Fibroblast of skin of left biceps (primary cell): ENCODE data around the gene AIG1.
"Not testable (repeated sequence)": the region's sequence is repeated elsewhere in the genome, so short reads cannot be mapped to it uniquely, and the experiment has no call there.

Experiments
- DNase-seq, 2 experiments: peaks; one replicate each; pipeline ENCODE4 v3.0.0-alpha.2; 2013; ENCODE audit warnings: low read depth in 2 of 2

Gene AIG1

DNA sequence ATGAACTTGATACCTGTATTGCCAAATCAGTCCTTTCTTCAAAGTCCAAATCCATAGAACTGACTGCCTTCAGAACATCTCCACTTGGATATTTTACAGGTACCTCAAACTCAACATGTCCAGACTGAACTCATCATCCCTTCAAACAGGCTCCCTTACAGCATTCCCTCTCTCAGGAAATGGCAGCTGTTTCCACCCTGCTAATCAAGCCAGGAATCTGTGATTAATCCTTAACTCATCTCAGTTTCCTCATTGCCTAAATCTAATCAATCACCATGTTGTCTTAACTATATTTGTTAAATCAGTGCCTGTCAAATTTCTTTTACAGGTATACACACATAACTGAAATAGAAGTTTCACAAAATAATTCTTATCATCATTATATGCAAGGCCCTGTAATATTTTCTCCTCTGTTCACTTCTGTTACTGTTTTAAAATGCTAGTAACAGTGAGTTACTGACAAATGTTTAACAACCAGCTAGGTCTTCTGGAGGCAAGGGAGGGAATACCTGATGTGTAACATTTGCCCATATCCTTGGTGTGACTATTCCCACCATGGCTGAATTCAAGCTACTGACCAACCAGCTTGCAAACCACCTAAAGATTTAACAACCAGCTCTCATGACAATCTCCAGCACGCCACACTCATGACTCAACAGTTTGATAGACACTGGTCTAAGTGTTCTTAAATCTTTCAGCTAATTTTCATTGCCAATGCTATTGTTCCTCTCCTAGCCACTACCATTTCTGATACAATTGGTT lies 264.9 kb downstream of the AIG1 start:
- DNase-seq: no peak

GRCh38 chr6:143328876-143329275 lies 268.2 kb downstream of the AIG1 start:
- DNase-seq: no peak

- no peak for DNase-seq
Observed at GRCh38 chr6:143329323-143329722, 268.6 kb downstream of the AIG1 start.

GRCh38 chr6:143331362-143331761 lies 270.7 kb downstream of the AIG1 start:
- no peak for DNase-seq

DNA sequence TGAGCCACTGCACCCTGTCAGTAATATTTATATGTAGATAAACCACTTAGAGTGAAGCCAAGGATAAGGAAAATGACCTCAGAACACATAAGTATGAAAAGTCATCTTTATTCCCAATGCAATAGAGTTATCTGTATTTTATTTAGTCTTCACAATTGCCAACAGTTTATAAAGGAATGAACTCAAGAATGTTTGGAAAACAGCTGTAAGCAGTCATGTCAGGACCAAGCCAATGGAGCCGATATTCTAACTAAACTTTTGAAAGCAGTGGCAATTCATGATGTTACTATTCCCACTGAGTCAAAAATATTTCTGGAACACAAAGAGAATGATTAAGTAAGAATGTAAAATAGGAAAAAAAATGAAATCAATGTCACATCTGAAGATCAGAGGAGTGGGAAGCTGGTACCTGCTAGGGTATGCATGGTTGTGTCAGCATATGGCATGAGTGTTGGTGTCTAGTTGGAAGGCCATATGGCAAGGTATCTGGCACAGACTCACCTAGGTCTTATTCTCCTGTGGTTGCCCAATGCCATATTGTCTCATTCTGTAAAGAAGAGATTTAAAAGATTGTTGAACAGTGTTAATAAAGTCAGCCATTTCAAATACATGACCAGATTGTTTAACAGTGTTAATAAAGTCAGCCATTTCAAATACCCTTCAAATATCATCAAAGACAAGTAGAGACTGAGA lies 271.6 kb downstream of the AIG1 start:
- no peak for DNase-seq

- no peak for DNase-seq
Observed at GRCh38 chr6:143333081-143333480, 272.4 kb downstream of the AIG1 start.

DNA sequence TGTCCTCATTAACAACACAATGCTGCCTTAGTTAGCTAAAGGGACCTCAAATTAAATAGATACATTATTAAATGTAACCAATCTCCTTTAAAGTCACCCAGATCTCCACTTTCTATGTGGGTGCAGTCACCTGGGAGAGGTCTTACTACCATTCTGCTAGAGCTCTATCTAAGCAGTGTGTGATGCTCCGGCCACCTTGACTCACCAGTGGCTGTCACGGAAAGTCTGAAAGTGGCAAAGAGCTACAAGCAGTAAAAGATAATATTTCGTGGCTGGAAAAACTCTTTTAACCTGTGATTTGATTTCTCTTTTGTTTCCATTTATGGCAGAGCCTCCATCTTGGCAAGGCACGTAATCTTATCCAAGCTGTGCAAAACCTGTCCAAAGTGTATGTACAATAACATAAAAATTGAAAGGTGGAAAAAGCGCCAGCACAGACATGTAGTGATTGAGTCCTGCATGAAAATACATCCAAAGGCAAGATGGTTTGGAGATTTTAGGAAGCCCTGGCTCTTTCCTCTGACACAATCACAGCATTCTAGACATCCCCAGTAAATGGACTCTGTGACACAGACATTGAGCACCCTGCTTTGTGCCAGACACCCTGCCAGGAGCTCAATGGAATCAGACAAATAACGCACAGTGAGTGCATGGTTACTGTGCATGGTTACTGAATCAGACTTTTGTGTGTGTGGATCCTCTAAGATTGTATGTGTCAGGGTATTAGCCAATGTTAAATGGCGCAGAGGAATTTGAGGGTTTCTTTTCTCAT lies 273.2 kb downstream of the AIG1 start:
- DNase-seq: no peak

DNA sequence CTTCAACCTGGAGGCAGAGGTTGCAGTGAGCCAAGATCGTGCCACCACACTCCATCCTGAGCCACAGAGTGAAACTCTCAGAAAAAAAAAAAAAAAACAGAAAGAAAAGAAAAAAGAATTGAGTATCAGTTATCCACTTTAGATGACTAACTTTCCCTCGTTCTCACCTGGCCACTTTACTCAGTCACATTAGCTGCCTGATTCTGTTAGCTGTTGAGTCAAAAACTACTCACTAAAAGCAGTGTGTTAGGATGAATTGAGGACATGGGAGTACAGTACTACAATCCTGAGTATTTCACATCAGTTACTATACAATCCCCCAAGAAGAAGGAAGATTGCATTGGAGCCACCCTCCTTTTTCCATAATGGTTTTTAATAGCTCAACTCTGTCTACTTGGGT lies 275.2 kb downstream of the AIG1 start:
- DNase-seq: no peak

DNA sequence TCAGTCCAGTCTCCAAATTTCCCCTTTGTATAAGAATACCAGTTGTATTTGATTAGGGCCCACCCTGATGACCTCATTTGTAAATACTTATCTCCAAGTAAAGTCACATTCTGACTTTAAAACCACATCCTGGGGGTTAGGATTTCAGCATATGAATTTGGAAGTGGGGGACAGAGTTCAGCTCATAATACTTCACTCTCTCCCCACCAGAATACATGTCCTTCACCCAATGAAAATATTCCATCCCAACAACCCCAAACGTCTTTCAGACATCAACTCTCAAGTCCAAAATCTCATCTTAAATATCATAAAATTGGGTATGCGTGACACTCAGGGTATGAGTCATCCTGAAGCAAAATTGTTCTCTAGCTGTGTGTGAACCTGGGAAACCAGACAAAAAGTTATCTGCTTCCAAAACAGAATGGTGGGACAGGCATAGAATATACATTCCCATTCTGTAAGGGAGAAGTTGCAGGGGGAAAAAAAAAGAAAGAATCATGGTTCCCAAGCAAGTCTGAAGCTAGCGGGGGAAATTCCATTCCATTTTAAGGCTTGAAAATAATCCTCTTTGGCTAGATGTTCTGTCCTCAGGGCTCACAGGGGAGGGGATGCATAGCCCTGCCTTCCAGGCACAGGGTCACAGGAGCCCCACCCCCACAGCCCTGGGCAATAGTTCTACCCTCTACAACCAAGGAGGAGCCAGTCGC lies 275.9 kb downstream of the AIG1 start:
- peak; percentile 33 to 36 for DNase-seq

GRCh38 chr6:143337201-143337949 lies 276.7 kb downstream of the AIG1 start:
- no peak for DNase-seq

DNA sequence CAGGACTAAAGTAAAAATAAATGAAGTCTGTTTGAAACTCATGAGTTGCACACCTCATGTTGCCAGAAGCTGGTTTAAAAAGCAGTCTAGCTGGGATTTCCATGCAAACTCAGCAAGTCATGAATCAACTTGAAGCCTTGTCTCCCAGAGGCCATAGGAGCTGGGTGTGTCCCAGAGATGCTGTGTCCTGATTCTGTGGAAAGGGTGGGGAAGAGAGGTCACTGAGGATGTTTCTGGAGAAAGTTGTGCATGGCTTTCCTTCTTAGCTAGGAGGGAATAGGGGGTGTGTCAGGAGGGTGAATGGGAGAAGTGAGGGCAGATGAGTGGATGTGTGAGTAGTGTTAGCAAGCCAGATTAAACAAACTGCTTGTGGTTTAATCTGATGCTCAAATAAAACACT lies 278.5 kb downstream of the AIG1 start:
- no peak for DNase-seq

DNA sequence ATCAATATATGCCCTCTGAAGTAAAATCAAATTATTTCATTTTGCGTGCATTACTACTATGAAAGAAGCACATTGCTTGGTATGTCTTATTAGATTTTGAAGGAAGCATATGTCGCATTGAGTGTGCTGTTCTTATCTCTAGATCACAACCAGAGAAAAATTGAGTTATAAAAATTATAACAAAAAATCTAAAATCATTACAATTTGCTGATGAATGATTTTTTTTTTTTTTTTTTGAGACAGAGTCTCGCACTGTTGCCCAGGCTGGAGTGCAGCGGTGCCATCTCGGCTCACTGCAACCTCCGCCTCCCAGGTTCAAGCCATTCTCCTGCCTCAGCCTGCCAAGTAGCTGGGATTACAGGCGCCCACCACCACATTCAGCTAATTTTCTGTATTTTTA lies 284.8 kb downstream of the AIG1 start:
- not testable (repeated sequence) for DNase-seq

DNA sequence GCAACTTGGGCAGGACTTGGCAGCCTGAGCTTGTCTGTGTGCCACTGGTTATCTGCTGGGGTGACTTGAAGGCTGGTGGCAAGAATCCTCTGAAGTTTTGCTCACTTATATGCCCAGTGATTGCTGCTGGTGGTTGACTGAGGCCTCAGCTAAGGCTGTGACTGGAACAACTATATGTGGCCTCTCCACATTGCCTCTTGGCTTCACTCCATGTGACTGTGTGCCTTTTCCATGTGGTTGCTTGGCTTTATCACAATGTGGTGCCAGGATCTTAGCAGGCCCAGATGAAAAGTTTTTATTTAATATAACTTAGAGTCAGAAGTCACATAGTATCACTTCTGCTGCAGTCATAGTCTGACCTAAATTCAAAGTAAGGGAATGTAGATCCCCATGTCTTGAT lies 285.3 kb downstream of the AIG1 start:
- no peak for DNase-seq

- DNase-seq: no peak
Observed at GRCh38 chr6:143348531-143348930, 287.8 kb downstream of the AIG1 start.

DNA sequence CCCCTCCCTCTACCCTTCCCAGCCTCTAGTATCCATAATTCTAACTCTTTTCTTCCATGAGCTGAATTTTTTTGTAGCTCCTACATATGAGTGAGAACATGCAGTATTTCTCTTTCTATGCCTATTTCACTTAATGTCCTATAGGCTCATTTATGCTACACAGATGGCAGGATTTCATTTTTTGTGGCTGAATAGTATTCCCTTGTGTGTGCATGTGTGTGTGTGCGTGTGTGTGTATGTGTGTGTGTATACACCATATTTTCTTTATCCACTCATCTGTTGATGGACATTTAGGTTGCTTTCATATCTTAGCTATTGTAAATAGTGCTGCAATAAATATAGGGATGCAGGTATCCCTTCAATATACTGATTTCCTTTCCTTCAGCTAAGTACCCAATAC lies 288.8 kb downstream of the AIG1 start:
- DNase-seq: no peak

GRCh38 chr6:143356101-143356880 lies 295.6 kb downstream of the AIG1 start:
- no peak for DNase-seq

DNA sequence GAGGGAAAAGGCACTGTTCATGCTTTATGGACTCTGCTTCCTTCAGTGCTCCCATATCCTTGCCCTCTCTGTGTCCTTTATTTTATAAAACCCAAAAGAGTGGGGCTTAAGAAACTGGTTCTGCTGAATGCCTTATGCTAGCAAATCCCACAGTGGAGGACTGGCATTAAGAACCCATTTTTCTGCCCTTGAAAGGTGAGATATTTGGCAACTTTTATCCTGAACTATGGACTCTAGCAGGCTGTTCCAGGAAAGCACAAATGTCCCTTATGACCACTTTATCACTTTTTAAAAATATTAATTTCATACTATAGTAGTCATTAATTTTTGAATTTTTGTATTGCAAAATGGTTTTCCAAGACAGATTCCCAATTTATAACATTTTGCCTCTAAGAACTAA lies 296.5 kb downstream of the AIG1 start:
- DNase-seq: no peak

DNA sequence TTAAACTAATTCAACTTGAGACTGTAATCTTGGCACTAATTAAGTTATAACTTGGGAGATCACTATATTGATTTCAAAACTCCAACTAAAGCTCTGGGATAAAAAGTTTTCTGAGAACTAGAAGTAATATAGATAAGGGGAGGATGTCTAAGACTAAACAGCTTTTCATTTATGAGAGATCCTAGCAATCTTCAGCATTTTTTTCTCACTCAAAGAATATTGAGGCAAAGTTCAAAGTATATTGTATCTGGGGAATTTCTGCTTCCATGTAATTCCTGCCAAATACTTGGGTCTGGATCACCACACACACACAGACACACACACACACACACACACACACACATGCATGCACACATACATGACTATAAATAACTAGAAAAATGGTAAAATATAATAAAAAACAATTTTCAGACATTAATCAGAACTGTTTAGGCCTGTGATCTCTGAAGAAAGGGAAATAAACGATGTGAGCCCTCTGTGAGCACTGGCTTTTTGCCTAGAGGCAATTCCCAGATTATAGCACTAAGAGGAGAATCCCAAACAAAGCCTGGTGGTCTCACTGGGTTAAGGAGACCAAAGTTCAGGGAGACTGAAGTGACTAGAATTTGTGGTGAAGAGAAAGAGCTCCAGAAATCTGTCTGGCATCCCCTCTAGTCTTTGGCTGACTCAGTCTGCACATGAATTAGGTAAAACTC lies 297.0 kb downstream of the AIG1 start:
- DNase-seq: no peak

DNA sequence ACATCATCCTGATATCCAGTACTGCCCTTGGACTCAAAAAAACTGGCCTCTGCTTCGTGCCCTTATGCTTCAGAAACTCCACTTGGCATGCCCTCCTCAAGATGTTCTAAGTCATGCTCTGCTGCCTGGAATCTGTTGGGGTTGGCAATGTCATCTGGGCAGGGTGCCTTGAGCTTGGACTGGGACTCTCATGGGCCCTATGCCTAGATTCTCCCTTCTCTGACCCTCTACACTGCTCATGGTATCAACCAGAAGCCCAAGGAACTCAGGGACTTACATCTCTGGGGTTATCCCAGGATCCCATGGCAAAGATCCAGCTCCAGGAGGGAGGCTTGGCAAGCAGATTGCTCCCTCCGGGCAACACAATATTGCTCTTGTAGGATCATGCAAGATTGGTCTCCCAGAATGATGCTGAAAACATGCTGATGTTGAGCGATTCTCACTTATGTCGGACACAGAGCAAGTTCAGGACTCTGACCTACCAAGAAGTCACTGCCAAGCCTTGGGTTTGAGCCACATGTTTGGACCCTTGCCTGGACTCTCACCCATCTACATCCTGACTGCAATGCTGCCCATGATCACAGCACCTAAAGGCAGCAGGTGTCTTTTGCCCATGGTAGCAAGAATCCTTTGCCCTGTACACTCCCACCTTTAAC lies 301.0 kb downstream of the AIG1 start:
- DNase-seq: no peak

DNA sequence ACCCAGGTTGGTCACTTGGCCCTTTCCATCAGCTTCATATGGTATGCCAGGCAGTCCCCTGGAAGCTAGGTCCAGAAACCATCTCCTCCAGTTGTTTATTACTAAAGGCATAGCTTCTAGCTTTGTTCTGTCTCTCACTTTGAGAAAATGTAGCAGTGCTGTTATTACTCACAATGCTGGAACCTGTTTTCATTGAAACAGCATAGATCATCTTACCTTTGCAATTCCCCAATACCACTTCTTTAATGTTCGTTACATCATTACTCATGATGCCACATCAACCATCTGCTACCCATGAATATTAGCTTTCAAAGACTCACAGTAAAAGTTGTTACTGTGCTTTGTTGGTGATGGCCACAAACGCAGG lies 301.5 kb downstream of the AIG1 start:
- DNase-seq: no peak
